Skeletal muscle cell (primary cell): Measurements from ENCODE around the gene RPL19.

Source experiments
- DNase-seq: peaks from one replicate; pipeline ENCODE4 v3.0.0-alpha.2; 2010; ENCODE audit warnings: low read depth
- H3K4me3 ChIP-seq: 2 replicates; pipeline ENCODE4 v1.5.1; 2011; ENCODE audit warnings: low read depth, mild to moderate bottlenecking, control low read depth, low read length, moderate library complexity

Gene RPL19

DNA sequence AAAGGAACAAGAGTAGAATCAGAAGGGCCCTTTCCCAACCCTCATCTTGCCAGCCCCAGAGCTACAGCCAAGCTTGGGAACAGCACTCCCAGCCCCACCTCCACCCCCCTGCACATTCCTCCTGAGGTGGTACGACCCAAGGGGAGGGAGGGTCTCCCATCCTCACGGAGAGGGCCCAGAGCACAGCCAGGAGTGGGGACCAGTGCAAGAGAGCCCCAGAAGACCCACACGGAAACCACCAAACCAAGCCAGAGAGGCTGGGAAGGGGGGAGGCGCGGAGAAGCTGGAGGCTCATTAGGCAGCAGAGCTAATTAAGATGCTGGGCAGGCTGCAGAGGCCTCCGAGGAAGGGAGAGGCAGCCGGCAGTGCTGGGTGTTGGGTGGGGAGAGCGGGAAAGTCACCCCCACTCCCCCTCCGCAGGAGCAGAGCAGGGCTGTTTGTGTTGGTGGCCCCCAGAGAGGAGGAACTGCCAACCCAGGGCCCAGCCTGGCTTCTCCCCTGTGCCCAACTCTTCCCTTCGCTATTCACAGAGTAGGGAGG is 5.0 kb upstream of the RPL19 start:
- H3K4me3 ChIP-seq, result peak overlapping the region; percentile 90
- DNase-seq, result no peak

DNA sequence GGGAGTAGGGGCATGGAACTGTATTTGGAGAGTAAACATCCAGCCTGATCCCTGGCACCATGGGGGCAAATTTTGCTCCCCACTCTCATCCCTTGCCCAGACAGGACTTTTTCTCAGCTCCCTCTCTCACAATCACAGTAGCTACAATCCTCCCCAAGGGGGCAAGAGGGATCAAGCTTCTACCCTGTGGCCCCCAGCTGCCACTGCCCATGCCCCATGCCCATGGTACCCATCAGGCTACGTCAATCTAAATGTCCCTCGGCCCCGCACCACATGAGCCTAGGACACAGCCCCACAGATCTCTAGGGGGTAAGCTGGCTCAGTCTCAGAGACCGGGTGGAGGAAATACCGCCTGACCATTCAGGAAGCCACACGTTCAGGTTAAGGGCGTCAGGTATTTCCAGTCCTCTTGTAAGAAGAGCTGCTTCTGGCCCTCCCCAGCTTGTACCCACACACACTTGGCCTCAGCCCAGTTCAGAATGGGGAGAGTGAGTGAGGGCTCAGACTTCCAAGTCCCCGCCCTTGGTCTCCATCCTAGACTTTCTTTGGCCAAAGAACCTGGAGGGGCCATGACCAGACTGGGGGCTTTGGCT is 4.4 kb upstream of the RPL19 start:
- DNase-seq, result no peak
- peak overlapping the region; percentile 90 for H3K4me3 ChIP-seq

DNA sequence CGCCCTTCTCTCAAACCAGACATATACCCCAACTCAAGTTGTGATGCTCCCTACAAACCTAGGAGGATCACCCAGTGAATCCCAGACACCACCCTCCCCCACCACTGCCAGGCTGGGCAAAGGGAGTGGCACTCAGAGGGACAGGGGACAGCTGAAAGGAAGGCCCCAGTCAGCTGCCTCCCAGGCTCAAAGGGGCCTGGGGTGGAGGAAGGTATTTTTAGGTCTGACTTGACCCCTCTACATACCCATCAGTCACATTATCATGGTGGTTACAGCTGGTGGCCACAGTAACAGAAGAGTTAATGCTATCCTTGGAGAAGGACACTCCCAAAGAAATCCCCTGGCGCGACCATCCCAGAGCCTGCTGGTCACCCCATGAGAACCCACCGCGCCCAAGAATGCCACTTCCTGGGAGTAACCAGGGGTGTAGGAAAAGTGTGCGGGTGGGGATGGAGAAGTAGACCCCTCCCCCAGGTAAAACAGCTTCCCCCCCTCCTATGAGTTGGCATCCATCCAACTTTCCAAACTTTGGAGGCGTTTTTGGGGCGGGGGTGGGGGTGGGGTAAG is 3.8 kb upstream of the RPL19 start:
- H3K4me3 ChIP-seq, result peak overlapping the region; percentile 90
- no peak for DNase-seq

DNA sequence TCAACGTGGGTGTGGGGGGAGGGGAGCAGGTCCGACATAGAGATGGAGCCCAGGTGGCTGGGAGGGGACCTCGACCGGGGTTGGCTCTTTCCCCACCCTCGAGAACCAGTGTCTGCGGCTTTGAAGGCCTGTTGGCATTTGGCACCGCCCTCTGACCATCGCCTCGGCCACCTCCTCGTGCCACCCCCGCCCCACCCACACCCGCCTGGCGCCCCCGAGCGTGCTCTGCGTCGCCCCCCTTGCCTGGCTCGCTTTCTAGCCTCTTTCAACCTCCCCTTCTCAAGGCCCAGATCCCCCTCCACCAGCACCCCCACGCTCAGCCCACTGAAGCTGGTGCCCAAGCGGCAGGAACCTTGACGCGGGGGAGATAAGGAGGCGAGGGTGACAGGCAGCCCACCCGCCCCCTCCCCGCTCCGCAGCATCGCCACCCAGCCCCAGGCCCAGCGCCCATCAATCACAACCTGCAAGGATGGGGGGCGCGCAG is 3.2 kb upstream of the RPL19 start:
- no peak for DNase-seq

DNA sequence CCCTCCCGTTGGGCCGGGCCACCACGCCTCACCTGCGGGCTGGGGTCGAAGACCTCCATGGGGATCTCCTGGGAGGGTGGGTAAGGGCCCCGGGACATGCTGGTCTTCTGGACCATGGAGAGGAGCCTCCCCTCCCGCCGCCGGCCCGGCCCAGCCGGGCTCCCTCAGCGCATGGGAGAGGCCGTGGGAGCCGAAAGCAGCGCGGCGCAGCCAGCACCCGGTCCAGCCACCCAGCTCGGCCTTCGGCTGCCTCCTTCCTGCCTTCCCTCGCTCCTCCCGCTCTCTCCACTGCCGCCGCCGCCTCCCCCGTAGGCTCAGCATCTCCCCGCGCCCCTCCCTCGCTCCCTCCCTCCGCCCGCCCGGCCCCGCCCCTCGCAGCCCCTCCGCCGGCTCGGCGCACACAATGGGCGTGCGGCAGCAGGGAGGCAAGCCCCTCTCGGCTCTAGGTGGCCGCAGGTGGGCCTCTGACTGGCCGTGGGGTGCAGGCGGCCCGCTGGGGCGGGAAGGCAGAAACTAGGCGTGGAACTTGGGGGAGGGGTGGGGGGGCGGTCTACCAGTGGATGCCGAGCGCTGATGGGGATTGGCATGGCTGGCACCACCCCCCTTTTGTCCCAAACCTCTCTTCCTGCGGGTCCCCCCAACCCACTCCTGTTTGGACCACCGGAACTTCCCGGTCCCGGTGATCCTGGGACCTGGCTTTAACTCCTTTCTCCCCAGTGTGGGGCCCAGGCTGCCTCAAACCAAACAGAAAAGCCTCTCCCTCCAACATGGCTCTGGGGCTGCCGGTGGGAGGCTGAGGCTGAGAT is 2.5 kb upstream of the RPL19 start, which contains the start of gene CACNB1:
CACNB1 (minus strand) TSS at position 290 of the 806 bp plus-strand sequence; CDS start at position 116, 174 bp downstream.
- peak; percentile 34 for DNase-seq

More for the DNA sequence above, 3.2 kb upstream of the RPL19 start:
- H3K4me3 ChIP-seq, result peak overlapping the region; percentile 90

DNA sequence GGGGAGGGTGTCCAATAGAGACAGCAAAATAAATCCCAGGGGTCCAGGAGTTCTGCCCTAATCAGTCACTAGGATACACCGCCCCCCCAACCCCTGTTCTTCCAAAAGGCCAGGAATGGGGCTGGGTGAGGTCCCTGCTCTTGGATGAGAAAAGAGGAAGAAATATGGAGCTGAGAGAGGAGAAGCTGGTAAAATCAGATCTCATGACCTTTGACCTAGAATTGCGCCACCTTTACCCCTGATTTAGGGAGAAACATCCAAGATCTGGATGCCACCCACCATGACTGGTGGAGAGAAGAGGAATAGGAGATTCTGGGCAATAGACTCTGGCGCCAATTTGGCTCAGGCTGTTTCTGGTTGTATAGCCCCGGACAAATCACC is 1.9 kb upstream of the RPL19 start:
- H3K4me3 ChIP-seq, result peak overlapping the region; percentile 90
- DNase-seq, result no peak

More for the DNA sequence above, 2.5 kb upstream of the RPL19 start, which contains the start of gene CACNB1:
- peak within 1 kb of the TSS; percentile 90 for H3K4me3 ChIP-seq

DNA sequence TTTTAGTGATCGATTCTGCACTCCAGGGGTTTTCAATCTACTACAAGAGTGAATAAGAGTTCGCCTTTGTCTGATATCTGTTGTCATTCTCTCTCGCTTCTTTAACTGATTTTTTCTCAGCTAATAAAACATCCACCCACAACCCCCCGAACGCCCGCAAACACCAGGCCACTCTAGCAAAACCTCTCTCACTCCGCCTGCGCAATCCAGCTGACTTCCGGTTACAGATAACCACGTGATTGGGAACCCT is 338 bp upstream of the RPL19 start:
- peak; percentile 84 for DNase-seq
- H3K4me3 ChIP-seq, result peak overlapping the region; percentile 62

DNA sequence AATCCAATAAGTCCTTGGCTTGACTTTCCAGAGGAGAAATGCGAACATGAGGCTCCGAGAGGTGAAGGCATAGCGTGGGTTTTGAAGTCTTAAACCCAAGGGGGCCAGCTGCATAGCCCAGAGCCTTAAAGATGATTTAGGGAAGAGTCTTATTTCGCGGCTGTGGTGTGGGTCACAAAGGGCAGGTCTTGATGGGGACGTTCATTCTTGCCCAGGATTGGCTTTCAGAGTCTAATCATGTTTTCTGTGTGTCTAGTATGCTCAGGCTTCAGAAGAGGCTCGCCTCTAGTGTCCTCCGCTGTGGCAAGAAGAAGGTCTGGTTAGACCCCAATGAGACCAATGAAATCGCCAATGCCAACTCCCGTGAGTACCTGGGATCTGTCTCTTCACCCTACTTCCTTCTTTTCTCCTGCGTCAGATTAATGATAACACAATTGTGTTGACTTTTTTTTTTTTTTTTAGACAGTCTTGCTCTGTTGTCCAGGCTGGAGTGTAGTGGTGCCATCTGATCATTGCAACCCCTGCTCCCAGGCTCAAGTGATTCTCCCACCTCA is 951 bp downstream of the RPL19 start:
- peak overlapping the region; percentile 62 for H3K4me3 ChIP-seq
- DNase-seq, result no peak

DNA sequence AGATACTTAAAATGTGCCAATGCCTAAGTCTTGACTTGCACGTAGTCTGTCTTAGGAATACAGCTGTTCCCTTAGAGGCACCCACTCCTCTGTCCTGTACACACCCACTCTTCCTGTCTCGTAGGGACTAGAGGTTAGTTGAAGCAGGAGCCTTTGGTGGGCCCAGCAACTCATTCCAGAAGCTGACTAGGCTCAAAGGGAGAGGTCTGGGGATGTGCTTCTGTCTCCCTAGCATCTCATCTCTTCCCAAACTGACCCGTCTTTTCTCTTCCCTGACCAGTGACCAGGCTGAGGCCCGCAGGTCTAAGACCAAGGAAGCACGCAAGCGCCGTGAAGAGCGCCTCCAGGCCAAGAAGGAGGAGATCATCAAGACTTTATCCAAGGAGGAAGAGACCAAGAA is 4.2 kb downstream of the RPL19 start:
- H3K4me3 ChIP-seq, result no peak overlapping the region
- DNase-seq, result no peak

DNA sequence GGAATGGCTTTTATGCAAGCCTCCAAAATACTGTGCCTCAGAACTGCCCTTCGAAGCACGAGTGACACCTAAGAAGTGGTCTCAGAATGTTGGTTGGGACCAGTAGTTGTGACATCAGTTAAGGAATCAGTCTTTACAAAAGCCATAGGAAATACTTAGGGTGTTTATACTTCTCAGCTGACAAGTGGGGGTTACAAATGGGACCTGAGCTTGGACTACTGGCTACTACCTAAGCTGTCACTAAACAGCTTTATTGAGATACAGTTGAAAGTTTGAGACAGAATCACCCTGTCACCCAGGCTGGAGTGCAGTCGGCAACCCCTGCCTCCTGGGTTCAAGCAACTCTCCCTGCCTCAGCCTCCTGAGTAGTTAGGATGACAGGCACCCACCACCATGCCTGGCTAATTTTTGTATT is 5.0 kb downstream of the RPL19 start:
- DNase-seq, result no peak
- H3K4me3 ChIP-seq, result no peak overlapping the region

DNA sequence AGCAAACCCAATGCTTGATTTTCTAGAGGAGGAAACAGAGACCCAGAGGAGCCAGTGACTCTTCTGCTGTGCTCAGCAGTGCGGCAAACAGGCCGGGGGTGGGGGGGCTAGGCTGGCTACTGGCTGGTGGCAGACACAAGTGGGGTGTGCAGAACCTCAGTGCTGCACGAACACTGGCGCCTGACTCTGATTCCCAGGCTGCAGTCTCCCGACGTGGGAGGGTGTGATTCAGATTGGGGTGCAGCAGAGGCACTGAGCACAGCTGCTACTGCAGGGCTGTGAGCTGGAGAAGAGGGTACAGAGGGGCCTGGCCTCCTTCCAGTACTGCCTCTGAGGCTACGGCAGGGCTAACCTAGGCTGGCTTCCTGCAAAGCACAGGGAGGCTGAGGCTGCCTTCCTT is 8.1 kb downstream of the RPL19 start:
- H3K4me3 ChIP-seq, result no peak overlapping the region
- no peak for DNase-seq

DNA sequence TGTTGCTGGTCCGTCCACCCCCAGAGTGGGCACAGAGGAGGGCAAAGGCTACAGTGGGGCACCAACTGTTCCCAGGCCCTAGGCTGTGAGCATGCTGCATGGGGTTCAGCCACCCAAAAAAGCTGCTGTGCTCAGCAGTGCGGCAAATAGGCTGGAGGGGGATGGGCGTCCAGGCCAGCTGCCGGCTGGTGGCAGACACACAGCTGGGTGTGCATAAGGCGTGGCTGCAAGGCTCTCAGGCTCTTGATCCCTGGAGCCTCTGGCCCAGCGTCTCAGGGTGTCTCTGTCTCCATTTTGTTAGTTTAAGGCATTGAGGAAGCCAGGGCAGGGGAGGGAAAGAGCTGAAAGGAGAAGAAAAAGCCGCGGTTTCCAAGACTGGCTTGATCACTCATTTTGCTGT is 8.8 kb downstream of the RPL19 start:
- no peak overlapping the region for H3K4me3 ChIP-seq
- no peak for DNase-seq

DNA sequence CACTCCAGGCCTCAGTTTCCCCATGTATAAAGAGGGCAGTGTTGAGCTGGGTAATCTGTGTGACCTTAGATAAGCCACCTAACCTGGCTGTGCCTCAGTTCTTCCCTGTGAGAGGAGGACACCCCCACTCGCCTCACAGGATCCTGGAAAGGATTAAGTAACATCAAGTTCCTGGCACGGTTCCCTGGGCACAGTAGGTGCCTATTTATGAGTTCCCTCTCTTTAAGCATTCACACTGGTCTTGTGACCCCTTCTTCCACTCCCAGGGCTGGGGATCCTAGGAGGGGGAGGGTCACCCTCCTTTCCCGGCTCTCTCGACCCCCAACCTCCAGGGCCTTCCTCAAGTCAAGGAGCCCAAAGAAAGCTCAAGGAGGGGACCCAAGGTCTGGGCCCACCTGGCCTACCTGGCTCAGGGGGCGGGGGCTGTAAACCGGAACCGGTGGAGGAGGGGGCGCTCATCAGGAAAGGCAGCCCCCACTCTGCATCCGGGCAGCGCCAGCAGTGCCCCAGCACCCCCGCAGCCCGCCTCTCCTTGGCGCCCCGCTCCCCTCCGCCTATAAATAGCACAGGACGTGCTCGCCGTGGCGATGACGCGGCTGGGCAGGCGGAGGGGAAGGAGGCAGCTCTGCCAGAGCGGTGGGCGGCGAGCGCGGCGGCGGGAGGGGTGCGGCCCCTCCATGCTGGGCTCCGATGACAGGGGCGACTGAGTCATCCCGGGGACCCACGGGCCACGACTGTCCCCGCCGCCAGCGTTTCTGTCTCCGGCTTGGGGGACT is 9.4 kb downstream of the RPL19 start:
- no peak for DNase-seq
- H3K4me3 ChIP-seq, result peak overlapping the region; percentile 25

DNA sequence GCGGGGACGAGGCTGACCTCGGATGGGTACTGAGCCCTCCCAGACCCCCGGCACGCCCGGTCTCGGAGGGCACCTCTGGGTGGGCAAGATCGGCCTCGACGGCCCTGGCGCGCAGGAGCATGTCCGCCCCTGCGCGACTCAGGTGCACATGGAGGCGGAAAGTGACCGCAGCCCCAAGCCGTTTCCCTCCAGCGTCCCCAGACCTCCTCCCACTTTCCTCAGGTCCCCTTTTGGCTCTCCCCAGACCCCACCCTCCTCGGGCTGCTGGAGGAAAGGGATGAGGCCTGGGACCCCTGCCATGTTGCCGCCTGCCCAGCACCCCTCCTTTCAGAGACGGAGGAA is 10.0 kb downstream of the RPL19 start:
- peak overlapping the region; percentile 25 for H3K4me3 ChIP-seq
- no peak for DNase-seq

DNA sequence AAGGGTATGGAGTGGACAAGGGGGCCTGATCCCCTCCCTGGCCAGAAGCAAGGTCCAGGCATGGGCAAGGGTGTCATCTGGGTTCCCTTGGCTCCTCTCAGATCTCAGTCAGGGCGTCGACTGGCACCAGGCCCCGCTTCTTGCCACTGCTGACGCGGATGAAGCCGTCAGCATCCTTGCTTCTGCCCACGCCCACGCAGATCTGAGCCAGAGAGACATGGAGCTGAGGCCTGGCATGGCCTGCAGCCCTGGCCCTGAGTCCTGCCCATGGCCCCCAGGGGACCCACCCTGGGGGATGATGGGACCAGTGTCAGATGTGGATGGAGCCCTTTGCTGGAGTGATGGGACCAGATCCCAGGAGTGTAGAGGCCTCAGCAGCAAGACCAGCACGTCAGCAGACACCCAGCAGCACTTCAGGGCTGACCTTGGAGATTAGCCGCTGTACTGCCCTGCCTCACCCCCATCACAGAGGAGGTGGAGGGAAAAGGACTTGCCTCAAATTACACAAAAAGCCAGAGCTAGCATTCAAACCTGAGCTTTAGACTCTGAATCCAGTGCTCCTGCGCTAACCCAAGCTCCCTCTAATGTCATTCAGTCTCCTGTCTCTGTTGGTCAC is 12.2 kb downstream of the RPL19 start:
- H3K4me3 ChIP-seq, result no peak overlapping the region
- no peak for DNase-seq

DNA sequence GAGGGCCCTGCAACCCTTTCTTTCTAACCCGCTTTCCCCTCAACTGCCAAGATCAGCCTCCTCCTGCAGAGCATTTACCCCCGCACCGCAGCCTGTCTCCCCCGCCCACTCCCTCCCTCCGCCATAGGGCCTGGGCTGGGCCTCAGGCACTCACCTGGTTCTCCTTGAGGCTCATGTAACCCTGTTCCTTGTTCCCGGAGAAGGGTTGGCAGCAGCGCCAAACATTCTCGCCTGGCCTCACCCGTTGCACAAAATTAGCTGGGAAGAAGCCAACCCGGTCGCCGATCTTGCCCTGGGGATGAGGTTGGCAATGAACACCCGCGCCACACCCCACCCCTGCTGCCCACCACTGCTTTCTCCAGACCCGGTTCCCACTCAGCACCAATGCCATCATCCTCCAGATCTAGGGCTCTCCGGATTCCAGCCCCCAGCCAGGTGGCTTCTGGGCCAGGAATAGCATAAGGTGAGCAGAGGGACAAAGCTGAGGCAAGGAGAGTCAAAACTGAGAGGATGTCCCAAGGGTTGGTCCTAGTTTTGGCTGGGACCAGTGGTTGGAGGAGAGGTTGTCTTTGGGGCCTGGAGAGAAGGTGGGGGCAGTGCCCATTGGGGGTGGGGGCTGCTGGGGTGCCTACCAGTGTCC is 12.9 kb downstream of the RPL19 start:
- DNase-seq, result no peak

DNA sequence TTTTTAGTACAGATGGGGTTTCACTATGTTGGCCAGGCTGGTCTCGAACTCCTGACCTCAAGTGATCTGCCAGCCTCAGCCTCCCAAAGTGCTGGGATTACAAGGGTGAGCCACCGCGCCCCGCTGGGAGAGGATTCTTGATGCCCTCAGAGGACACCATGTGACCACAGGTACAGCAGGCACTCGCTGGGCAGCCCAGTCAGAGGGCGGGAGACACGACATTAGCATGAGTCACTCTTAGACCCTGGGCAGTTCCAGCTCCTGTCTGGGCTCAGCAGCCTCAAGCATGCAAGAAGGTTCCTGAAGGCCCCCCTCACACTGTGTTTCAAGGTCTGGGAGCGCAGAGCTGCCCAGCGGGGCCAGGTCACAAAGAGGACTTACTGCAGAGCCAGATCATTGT is 13.8 kb downstream of the RPL19 start:
- H3K4me3 ChIP-seq, result no peak overlapping the region
- no peak for DNase-seq

More for the DNA sequence above, 12.9 kb downstream of the RPL19 start:
- no peak overlapping the region for H3K4me3 ChIP-seq

DNA sequence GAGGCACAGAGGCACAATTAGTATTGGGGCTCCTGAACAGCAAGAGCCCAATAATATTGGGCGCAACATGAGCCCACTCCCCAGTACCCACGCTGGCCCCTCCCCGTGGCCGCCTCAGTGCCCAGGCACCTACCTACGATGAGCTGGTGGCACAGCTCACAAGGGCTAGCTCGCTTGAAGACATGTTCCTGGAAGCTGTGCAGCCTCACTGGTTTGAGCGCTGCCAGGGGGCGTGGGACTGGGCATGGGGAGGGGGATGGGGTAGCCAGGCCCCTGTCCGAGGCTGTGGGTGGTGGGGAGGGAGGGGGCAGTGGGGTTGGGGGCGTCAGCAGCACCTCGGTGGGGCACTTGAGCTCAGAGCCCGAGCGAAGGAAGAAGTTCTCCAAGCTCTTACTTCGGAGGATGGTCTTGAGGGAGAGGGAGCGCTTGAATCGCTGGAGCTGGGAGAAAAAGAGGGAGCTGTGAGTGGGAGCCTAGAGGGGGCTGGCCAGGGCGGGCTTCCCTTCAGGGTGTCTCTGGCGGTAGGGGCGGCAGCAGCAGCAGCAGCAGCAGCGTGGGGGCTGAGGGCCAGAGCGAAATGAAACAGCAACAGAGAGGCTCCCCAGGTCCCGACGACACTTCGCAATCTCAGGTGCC is 17.8 kb downstream of the RPL19 start:
- DNase-seq, result no peak
- H3K4me3 ChIP-seq, result no peak overlapping the region
